Caco-2 (cell line): ENCODE results near the gene DDIAS. TPM values are rescaled to one million over a fixed set of nuclear protein-coding genes. Genes with fewer than 3 reads are reported as not detected.
A peak's percentile ranks its signal among the peaks of the same experiment; 100 is the strongest.

Experiments used
- BruUV-seq: library from RNA; stranded (reverse); fragments of 400-500 nt; replicated peaks from 2 replicates; lab custom pipeline; 2021; lab: Mats Ljungman, UMichigan
- CTCF ChIA-PET: fragments of 300-600 bp; sonication (Branson Sonifier 250); formaldehyde crosslinking; loops from one replicate; lab custom pipeline; 2022; ENCODE audit warnings: antibody characterized with exemption; lab: Charles Lee
- POLR2A ChIA-PET: fragments of 300-600 bp; sonication (Branson Sonifier 250); formaldehyde crosslinking; loops from one replicate; lab custom pipeline; 2022; ENCODE audit warnings: antibody characterized with exemption; lab: Charles Lee
- DNase-seq, 2 experiments: peaks; one replicate each; pipeline versions ENCODE4 v3.0.0 to v3.0.0-alpha.2; 2020 to 2022
- H3K27me3 ChIP-seq: replicated peaks from 2 replicates; pipeline ENCODE4 v1.6.0; 2011; ENCODE audit warnings: low read length; ENCODE audit not compliant: control insufficient read depth, insufficient read depth
- H3K36me3 ChIP-seq: 2 replicates; pipeline ENCODE4 v1.5.1; 2011; ENCODE audit warnings: low read length; ENCODE audit not compliant: control insufficient read depth, insufficient read depth
- H3K4me1 ChIP-seq: fragments of 250-450 bp; sonication (Bioruptor Pico); 2 replicates; pipeline ENCODE4 v1.5.1; 2020; ENCODE audit warnings: mild to moderate bottlenecking
- H3K4me3 ChIP-seq: 2 replicates; pipeline ENCODE4 v1.5.1; 2011; ENCODE audit warnings: low read depth, mild to moderate bottlenecking, control low read depth, low read length
- H3K9me3 ChIP-seq: fragments of 250-450 bp; sonication (Bioruptor Pico); 2 replicates; pipeline ENCODE4 v1.5.1; 2020; ENCODE audit warnings: mild to moderate bottlenecking, moderate library complexity
- H3K27ac Mint-ChIP-seq: one replicate; pipeline ENCODE4 v1.8.0; 2022; ENCODE audit warnings: mixed read lengths; ENCODE audit not compliant: unreplicated experiment
- H3K27me3 Mint-ChIP-seq: one replicate; pipeline ENCODE4 v1.8.0; 2022; ENCODE audit warnings: mixed read lengths; ENCODE audit not compliant: insufficient read depth, unreplicated experiment
- H3K36me3 Mint-ChIP-seq: one replicate; pipeline ENCODE4 v1.8.0; 2022; ENCODE audit warnings: mild to moderate bottlenecking, mixed read lengths; ENCODE audit not compliant: insufficient read depth, unreplicated experiment
- H3K4me1 Mint-ChIP-seq: one replicate; pipeline ENCODE4 v1.8.0; 2022; ENCODE audit warnings: low read depth, mixed read lengths; ENCODE audit not compliant: unreplicated experiment
- H3K4me3 Mint-ChIP-seq: one replicate; pipeline ENCODE4 v1.8.0; 2022; ENCODE audit warnings: mild to moderate bottlenecking, moderate library complexity, mixed read lengths; ENCODE audit not compliant: unreplicated experiment
- H3K9me3 Mint-ChIP-seq: one replicate; pipeline ENCODE4 v1.8.0; 2022; ENCODE audit warnings: mixed read lengths; ENCODE audit not compliant: unreplicated experiment
- CTCF ChIP-seq, 2 experiments: fragments of 200-600 bp in 1 of 2; IDR thresholded peaks; 1 replicate in 1 of 2; 2 replicates in 1 of 2; pipeline versions ENCODE4 v1.5.1 to v1.8.0; 2011 to 2022; ENCODE audit warnings: antibody characterized with exemption in 1 of 2, control low read depth in 1 of 2, inconsistent platforms in 1 of 2, low read depth in 1 of 2, low read length in 1 of 2, mild to moderate bottlenecking in 1 of 2, moderate library complexity in 1 of 2; ENCODE audit not compliant: insufficient read depth in 1 of 2, severe bottlenecking in 1 of 2, unreplicated experiment in 1 of 2
- intact Hi-C: fragments of 100-400 bp; cut with micrococcal nuclease; formaldehyde crosslinking; loops from one replicate; pipeline ENCODE4 v1.10.0; 2022; ENCODE audit not compliant: unreplicated experiment
- total RNA-seq: library from RNA; stranded (reverse); gene quantifications from 2 replicates; pipeline ENCODE4 v1.2.3, GENCODE V29; 2022

DDIAS gene
- total RNA-seq, 1 experiment from 2014 or later: 22.0 TPM

- Mint-ChIP-seq H3K27me3 (no peaks in the 10 kb centered on the region), H3K36me3 (no peaks in the 10 kb centered on the region), H3K27ac (no peak overlapping the region), H3K4me1 (no peaks in the 10 kb centered on the region), H3K4me3 (no peak overlapping the region), H3K9me3 (no peaks in the 10 kb centered on the region)
- intact Hi-C loops: loop anchor here (1.0 to 2.0 kb wide), 5 partner anchors 33 to 953 kb away; partner anchors contain the start of genes PRCP and RAB30
- Histone ChIP-seq H3K9me3 (no peaks in the 10 kb centered on the region), H3K27me3 (no peaks in the 10 kb centered on the region), H3K4me1 (no peaks in the 10 kb centered on the region), H3K4me3 (no peak overlapping the region), H3K36me3 (no peaks in the 10 kb centered on the region)
- TF ChIP-seq CTCF (IDR thresholded peaks at IDR 0.05; ENCODE audit: insufficient read depth in 1 of 2, low read depth in 1 of 2, low read length in 1 of 2, severe bottlenecking in 1 of 2, unreplicated experiment in 1 of 2): peak; percentile 75 to 95
- DNase-seq: peak; percentile 84 to 89
- BruUV-seq: no TSS peak
- ChIA-PET POLR2A (interaction anchor here (0.5 to 1.5 kb wide), 4 partner anchors 33 to 418 kb away, joined by 3 to 6 read pairs (median 4); partner anchors contain the start of genes DDIAS, PRCP and RAB30), CTCF (interaction anchor here (0.6 to 2.1 kb wide), 23 partner anchors 10 to 955 kb away, joined by 3 to 68 read pairs (median 4); partner anchors contain the start of genes CCDC90B, DDIAS, PRCP and RAB30)
Observed at GRCh38 chr11:82867495-82868082, 33.9 kb upstream of the DDIAS start.

- DNase-seq: no peak
- no peak overlapping the region for H3K27ac Mint-ChIP-seq
- POLR2A ChIA-PET: no interaction called here
- CTCF ChIA-PET: no interaction called here
- H3K4me3 Mint-ChIP-seq: no peak overlapping the region
- H3K36me3 Mint-ChIP-seq: no peaks in the 10 kb centered on the region
- Histone ChIP-seq H3K9me3 (no peaks in the 10 kb centered on the region), H3K27me3 (no peaks in the 10 kb centered on the region), H3K36me3 (no peaks in the 10 kb centered on the region), H3K4me3 (no peak overlapping the region), H3K4me1 (no peaks in the 10 kb centered on the region)
- no TSS peak for BruUV-seq
- H3K27me3 Mint-ChIP-seq: no peaks in the 10 kb centered on the region
- intact Hi-C loops: no loop called here
- H3K9me3 Mint-ChIP-seq: no peaks in the 10 kb centered on the region
- no peak for TF ChIP-seq CTCF (IDR thresholded peaks at IDR 0.05; ENCODE audit: insufficient read depth in 1 of 2, low read depth in 1 of 2, low read length in 1 of 2, severe bottlenecking in 1 of 2, unreplicated experiment in 1 of 2)
- no peaks in the 10 kb centered on the region for H3K4me1 Mint-ChIP-seq
Observed at GRCh38 chr11:82869657-82870056, 31.9 kb upstream of the DDIAS start.

- Mint-ChIP-seq H3K9me3 (no peaks in the 10 kb centered on the region), H3K27me3 (no peaks in the 10 kb centered on the region), H3K27ac (no peak overlapping the region), H3K4me3 (no peak overlapping the region), H3K36me3 (no peaks in the 10 kb centered on the region), H3K4me1 (no peaks in the 10 kb centered on the region)
- no peaks in the 10 kb centered on the region for H3K9me3 ChIP-seq
- TF ChIP-seq CTCF (IDR thresholded peaks at IDR 0.05; ENCODE audit: insufficient read depth in 1 of 2, low read depth in 1 of 2, low read length in 1 of 2, severe bottlenecking in 1 of 2, unreplicated experiment in 1 of 2): no peak
- no peaks in the 10 kb centered on the region for H3K4me1 ChIP-seq
- no peaks in the 10 kb centered on the region for H3K27me3 ChIP-seq
- POLR2A ChIA-PET: no interaction called here
- H3K4me3 ChIP-seq: no peak overlapping the region
- intact Hi-C loops: no loop called here
- DNase-seq: no peak
- no peaks in the 10 kb centered on the region for H3K36me3 ChIP-seq
- CTCF ChIA-PET: interaction anchor here (0.7 kb wide), 1 partner anchor 29 kb away, joined by 4 read pairs; no protein-coding TSS in a partner anchor
- no TSS peak for BruUV-seq
Observed at GRCh38 chr11:82871646-82872045, 29.9 kb upstream of the DDIAS start.
